Activated CD4-positive, alpha-beta T cell treated with anti-CD3 and anti-CD28 coated beads, Interleukin-2, Interleukin-4, amounts not matched to agents 100 ng/mL and 50 ng/mL, durations not matched to agents 16 hours and 8 hours (primary cell): ENCODE results near the gene CEMIP.

Experiments
- DNase-seq: peaks from one replicate; pipeline ENCODE4 v3.0.0-alpha.2; 2020; ENCODE audit warnings: low spot score

Gene CEMIP

DNA sequence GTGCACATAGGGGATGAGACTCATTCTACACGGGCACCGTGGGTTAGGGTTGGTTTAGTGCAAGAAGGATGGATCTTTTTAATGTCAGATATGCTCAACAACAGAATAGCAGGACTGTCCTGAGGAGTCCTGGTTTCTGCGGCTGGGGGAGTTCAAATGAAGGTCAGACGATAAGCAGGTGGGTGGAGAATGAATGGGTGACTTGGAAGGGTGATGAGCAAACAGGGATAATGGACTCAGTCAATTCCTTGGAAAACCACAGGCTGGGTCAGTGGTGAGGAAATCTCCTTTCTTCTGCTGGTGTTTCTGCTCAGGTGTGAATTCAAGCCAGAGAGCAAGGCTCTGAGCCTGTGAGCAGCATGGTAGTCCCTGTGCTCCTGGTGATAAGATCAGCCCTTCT lies 150.5 kb downstream of the CEMIP start:
- DNase-seq = no peak

GRCh38 chr15:80931191-80931590 lies 152.0 kb downstream of the CEMIP start:
- DNase-seq = no peak

DNA sequence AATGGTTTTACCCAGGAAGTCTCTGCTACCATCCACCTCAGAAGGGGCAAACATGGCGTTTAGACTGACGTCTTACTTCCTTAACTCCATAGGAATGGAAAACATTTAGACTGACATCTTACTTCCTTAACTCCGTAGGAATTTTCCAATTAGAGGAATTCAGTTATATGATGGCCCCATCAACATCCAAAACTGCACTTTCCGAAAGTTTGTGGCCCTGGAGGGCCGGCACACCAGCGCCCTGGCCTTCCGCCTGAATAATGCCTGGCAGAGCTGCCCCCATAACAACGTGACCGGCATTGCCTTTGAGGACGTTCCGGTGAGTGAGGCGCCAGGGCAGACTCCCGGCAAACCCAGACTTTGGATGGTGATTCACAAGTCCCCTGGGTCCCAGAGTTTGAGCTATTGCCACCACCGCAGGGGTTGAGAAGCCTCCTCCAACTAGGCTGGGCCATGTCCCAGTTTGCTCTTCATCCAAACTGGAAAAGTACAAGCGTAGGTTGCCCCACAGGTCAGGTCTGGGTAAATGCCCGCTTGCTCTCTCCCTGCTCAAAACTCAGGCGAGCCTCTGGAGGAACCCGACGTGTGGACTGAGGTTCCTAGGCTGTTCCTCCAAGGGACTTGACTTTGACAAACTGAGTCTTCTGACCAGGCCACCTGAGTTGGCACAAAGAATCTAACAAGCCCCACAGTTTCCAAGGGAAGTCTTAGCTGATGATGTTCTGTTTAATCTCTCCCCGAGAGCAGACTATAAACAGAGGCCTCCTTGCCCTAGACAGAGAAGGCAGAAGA lies 152.7 kb downstream of the CEMIP start:
- DNase-seq = no peak

DNA sequence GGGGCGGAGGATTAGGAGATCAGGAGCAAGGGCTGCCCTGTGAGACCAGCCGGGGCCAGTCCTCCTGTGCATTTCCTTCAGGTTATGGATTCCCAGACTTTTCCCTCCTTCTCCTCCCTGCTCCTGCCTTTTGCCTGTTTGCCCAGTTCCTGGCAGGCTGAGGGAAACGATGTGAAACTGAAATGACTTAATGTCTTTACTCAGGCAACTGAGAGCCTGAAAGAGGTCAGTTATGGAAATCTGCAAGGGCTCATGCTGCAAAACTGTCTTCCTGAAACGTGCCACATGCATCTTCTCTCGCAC lies 153.3 kb downstream of the CEMIP start:
- no peak for DNase-seq

DNA sequence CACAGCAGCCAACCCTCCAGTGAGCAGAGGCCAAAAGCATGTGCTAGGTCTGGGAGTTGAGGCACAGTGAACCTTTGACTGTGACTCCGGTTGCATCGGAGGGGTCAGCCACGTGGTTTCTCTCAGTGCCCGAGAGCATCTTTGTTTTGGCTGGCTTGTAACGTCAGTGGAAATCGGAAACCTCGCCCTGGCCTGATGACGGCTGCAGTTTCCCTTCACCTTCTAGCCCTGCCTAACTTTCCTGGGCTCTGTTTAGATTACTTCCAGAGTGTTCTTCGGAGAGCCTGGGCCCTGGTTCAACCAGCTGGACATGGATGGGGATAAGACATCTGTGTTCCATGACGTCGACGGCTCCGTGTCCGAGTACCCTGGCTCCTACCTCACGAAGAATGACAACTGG lies 153.8 kb downstream of the CEMIP start:
- no peak for DNase-seq

GRCh38 chr15:80934761-80935221 lies 155.6 kb downstream of the CEMIP start:
- DNase-seq = no peak

GRCh38 chr15:80936288-80937078 lies 157.3 kb downstream of the CEMIP start:
- DNase-seq = no peak

DNA sequence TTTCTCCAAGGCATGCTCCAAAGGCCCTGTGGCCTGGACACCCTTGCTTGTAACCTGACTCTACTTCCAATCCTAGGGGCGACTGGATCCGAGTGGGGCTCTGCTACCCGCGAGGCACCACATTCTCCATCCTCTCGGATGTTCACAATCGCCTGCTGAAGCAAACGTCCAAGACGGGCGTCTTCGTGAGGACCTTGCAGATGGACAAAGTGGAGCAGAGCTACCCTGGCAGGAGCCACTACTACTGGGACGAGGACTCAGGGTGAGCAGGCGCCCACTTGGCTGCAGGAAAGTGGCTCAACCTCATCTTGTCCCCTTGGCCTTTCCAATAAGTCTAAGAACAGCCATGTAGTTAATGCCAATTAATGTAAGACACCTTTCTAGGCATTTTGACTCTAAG lies 158.5 kb downstream of the CEMIP start:
- DNase-seq = no peak

DNA sequence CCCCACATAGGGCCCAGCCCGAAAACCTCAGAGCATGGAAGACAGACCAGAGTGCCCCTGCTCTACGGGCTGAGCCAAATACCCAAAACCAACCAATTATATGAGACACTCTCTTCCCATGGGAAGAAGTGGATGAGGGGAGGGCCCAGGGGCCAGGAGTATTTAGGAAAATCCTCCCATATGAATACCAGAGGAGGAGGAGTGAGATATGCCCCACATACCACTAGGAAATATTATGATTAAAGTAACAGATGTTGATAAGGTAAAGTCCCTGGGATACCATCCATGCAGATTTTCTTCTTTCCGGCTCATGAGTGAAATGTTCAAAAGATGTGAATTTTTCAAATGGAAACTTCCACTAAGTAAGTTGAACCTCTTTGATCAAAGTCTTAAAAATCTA lies 160.0 kb downstream of the CEMIP start:
- no peak for DNase-seq

DNA sequence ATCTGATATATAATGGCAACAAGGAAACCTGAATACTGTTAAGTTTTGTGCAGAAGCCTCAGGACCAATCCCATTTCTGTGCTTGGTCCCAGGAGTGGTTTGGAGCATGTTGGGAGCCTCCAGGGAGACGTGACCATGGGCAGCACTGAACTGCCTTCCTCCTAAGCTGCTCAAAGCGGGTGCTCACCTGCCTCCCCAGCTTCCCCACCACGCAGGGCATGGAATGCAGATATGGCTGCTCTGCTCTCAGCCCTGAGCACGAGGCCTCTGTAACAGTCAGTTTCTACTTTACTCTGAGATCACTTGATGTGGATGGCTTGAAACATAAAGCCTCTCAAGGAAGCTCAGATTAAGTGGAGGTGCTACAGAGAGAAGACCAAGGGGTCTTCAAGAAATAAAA lies 161.2 kb downstream of the CEMIP start:
- no peak for DNase-seq

DNA sequence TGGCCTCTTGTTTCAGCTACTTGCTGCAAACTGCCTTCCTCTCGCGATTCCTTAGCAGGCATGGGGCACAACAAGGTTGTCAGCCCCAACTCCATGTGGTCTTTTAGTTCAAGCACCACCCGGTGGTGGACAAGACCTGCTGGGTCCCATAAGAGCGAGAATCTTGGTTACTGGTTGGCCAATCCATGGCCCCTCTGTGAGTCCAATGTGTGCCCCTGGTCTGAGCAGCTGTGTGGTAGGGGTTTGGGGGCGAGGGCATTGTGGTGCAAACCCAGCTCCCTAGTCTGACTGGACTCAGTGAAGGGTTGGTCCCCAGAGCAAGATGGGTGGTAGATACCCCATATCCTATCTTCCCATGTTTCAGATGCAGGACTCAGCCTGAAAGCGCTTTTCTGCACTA lies 161.7 kb downstream of the CEMIP start:
- no peak for DNase-seq

DNA sequence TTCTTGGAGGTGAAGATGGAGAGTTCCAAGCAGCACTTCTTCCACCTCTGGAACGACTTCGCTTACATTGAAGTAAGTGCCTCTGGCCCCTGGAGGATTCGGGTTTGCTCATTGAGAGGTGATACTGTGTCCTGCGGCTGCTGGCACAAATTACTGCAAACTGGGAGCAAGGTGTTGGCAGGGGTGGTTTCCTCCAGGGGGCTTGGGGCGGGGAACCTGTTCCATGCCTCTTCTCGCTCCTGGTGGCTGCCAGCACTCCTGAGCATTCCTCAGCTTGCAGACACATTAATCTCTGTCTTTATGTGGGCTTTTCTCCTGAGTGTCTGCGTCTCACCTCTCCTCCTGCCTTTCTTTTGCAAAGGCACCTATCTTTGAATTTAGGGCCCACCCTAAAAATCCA lies 163.1 kb downstream of the CEMIP start:
- DNase-seq = no peak

GRCh38 chr15:80942746-80943565 lies 163.8 kb downstream of the CEMIP start:
- DNase-seq = no peak

- DNase-seq = no peak
Observed at GRCh38 chr15:80944818-80945217, 165.6 kb downstream of the CEMIP start.

- DNase-seq = no peak
Observed at GRCh38 chr15:80945605-80946004, 166.4 kb downstream of the CEMIP start.

DNA sequence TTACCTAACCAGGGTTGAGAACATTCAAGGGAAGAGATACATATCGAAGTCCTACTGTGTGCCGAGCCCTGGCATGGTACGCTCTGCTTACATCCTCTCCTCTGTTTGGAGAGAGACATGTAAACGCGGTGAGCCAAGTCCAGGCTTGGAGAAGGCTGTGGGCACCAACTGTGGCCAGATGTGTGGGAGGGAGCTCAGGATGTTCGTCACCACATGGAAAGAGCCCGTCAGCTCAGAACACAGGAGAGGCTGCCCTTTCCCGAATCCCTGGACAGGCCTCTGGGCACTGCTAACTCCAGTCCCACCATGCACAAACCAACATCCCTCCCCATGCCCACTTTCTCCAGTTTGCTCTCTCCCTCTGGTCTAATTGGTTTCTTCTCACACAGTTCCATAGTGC lies 167.4 kb downstream of the CEMIP start:
- DNase-seq = no peak

DNA sequence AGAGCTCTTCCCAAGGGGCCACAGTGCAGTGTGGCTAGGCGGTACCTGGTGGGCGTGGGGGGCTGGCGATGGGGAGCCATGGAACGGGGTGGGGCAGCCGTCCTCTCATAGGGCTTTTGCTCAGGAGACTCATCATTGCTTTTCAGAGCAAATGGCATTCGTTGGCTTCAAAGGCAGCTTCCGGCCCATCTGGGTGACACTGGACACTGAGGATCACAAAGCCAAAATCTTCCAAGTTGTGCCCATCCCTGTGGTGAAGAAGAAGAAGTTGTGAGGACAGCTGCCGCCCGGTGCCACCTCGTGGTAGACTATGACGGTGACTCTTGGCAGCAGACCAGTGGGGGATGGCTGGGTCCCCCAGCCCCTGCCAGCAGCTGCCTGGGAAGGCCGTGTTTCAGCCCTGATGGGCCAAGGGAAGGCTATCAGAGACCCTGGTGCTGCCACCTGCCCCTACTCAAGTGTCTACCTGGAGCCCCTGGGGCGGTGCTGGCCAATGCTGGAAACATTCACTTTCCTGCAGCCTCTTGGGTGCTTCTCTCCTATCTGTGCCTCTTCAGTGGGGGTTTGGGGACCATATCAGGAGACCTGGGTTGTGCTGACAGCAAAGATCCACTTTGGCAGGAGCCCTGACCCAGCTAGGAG lies 169.6 kb downstream of the CEMIP start:
- no peak for DNase-seq

DNA sequence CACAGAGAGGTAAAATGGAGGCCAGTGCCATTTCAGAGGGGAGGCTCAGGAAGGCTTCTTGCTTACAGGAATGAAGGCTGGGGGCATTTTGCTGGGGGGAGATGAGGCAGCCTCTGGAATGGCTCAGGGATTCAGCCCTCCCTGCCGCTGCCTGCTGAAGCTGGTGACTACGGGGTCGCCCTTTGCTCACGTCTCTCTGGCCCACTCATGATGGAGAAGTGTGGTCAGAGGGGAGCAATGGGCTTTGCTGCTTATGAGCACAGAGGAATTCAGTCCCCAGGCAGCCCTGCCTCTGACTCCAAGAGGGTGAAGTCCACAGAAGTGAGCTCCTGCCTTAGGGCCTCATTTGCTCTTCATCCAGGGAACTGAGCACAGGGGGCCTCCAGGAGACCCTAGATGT lies 170.6 kb downstream of the CEMIP start:
- DNase-seq = no peak

DNA sequence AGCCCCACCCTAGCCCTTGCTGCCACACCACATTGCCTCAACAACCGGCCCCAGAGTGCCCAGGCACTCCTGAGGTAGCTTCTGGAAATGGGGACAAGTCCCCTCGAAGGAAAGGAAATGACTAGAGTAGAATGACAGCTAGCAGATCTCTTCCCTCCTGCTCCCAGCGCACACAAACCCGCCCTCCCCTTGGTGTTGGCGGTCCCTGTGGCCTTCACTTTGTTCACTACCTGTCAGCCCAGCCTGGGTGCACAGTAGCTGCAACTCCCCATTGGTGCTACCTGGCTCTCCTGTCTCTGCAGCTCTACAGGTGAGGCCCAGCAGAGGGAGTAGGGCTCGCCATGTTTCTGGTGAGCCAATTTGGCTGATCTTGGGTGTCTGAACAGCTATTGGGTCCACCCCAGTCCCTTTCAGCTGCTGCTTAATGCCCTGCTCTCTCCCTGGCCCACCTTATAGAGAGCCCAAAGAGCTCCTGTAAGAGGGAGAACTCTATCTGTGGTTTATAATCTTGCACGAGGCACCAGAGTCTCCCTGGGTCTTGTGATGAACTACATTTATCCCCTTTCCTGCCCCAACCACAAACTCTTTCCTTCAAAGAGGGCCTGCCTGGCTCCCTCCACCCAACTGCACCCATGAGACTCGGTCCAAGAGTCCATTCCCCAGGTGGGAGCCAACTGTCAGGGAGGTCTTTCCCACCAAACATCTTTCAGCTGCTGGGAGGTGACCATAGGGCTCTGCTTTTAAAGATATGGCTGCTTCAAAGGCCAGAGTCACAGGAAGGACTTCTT lies 171.3 kb downstream of the CEMIP start:
- DNase-seq = no peak

GRCh38 chr15:80951941-80952340 lies 172.8 kb downstream of the CEMIP start:
- no peak for DNase-seq
